K562 treated with DMSO at 1 percent for 12 hours (cell line): Measurements from ENCODE around the gene RAB30. TPM values are rescaled to one million over a fixed set of nuclear protein-coding genes. Genes with fewer than 3 reads are reported as not detected.

Experiments
- total RNA-seq: library from RNA; unstranded; fragments of 300-600 nt; gene quantifications from 2 replicates; pipeline ENCODE4 v1.2.3, GENCODE V29; 2022; ENCODE audit not compliant: insufficient read depth

Gene RAB30
- total RNA-seq: 1.3 and 2.2 TPM in 2 replicates

GRCh38 chr11:83071567-83072349, at the start of gene RAB30:
Gene RAB30 (minus strand): TSS chr11:83071897. CDS start chr11:82997316, 74,581 bp downstream.

Other genes starting within 250 kb of the RAB30 start
- 27.0 and 38.7 TPM in 2 replicates for gene PRCP, start 171.5 kb downstream of the RAB30 start, total RNA-seq
- 2.2 and 18.8 TPM in 2 replicates for gene DDIAS, start 170.2 kb downstream of the RAB30 start, total RNA-seq
- 14.9 and 41.9 TPM in 2 replicates for gene PCF11, start 85.2 kb upstream of the RAB30 start, total RNA-seq
- 3.0 and 6.0 TPM in 2 replicates for gene ANKRD42, start 121.8 kb upstream of the RAB30 start, total RNA-seq
- 26.8 and 39.1 TPM in 2 replicates for gene CCDC90B, start 214.5 kb upstream of the RAB30 start, total RNA-seq